Measurements from ENCODE around the gene CCDC149. TPM values are rescaled to one million over a fixed set of nuclear protein-coding genes. Genes with fewer than 3 reads are reported as not detected.

The CCDC149 gene
- total and polyA plus RNA-seq, 2 of the 8 experiments (the other 6 are each of a cell fraction or from before 2014, with no cell fraction given): 2.2 to 5.6 TPM

DNA sequence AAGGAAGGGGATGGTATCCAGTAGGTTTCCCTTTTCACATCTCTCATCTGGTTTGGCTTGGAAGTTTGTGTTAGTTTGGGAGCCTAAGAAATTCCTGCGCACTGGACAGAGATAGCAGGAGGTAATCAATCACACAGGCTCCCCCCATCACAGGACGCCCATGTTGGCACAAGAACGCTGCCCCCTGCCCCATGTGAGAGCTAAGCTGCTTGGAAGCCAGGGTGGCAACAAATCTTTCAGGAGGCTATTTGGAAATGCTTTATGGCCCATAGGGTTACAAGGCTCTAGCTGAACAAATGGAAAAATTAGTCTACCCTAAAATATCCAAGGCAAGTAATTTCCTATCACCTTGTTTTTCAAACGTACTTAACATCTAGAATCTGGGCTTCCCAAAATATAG is 63.5 kb downstream of the CCDC149 start (continued):
- no peak for TF ChIP-seq TEAD4 (IDR thresholded peaks at IDR 0.05; ENCODE audit: low read depth, low read length)
